Islet precursor cell (in vitro differentiated cells): Measurements from ENCODE around the gene CDH1.

Experiments used
- DNase-seq: peaks from one replicate; pipeline ENCODE4 v3.0.0-alpha.2; 2018

The CDH1 gene

GRCh38 chr16:68860978-68861892 is 124.1 kb downstream of the CDH1 start:
- DNase-seq: no peak

DNA sequence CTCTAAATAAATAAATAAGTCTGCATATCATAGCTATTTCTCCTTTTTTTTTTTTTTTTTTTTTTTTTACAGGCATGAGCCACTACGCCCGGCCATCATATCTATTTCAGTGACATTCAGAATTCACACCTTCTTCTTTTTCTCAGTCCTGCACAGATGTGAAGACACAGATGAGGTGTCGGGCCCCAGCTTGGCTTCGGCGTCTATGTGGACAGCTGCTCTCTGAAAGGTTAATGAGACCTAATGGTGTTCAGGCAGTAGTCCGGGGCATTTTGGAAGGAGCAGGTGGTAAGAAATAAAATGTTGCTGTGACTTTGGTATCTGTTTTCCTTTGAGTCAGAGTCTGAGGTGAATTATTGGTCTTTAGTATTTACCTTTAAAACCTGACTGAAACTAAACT is 129.8 kb downstream of the CDH1 start:
- no peak for DNase-seq

GRCh38 chr16:68869492-68870088 is 132.5 kb downstream of the CDH1 start:
- no peak for DNase-seq

- no peak for DNase-seq
Measured at GRCh38 chr16:68873635-68874471, 136.8 kb downstream of the CDH1 start.

GRCh38 chr16:68875871-68876270 is 138.8 kb downstream of the CDH1 start:
- no peak for DNase-seq

DNA sequence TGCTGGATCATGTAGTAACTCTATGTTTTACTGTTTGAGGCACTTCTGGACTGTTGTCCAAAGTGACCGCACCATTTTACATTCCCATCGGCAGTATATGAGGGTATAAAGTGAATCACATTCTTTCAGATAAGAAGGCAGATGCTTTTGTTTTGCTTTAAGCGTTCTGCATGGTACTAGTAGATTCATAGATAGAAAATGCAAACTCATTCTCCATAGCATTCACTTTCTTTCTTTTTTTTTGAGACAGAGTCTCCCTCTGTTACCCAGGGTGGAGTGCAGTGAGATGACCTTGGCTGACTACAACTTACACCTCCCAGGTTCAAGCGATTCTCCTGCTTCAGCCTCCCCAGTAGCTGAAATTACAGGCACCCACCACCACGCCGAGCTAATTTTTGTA is 146.6 kb downstream of the CDH1 start:
- no peak for DNase-seq

- no peak for DNase-seq
Measured at GRCh38 chr16:68884401-68884800, 147.3 kb downstream of the CDH1 start.
